K562 (cell line): ENCODE data around the gene TSPOAP1. TPM values are rescaled to one million over a fixed set of nuclear protein-coding genes. Genes with fewer than 3 reads are reported as not detected.

Experiments used
- ATAC-seq: fragments of 200-7000 bp; cut with Tn5 transposase; 3 replicates; pipeline ENCODE4 v1.9.1; 2020; ENCODE audit warnings: moderate library complexity
- BruUV-seq: library from RNA; stranded (reverse); fragments of 400-500 nt; replicated peaks from 2 replicates; lab custom pipeline; 2021; lab: Mats Ljungman, UMichigan
- CTCF ChIA-PET: fragments of 300-600 bp; formaldehyde crosslinking; extraction: SDS; loops from one replicate; lab custom pipeline; 2021; ENCODE audit warnings: low intra/inter-chr PET ratio; lab: Yijun Ruan, JAX
- POLR2A ChIA-PET: fragments of 300-600, 350-650 bp; sonication (Branson Sonifier 250); formaldehyde crosslinking; extraction: SDS; loops from one replicate; lab custom pipeline; 2021; ENCODE audit warnings: antibody characterized with exemption, inconsistent platforms; lab: Yijun Ruan, JAX
- DNase-seq, 4 experiments: peaks; one replicate each; pipeline versions ENCODE4 v3.0.0 to v3.0.0-alpha.2; 2011 to 2018; ENCODE audit warnings: low spot score in 3 of 4, mixed read lengths in 3 of 4; ENCODE audit errors: extremely low read depth in 1 of 4
- FAIRE-seq: peaks from 2 replicates; lab custom pipeline; 2011; peaks lifted over from hg19 to GRCh38; lab: Jason Lieb, UNC
- H2AFZ ChIP-seq: 2 replicates; pipeline ENCODE4 v1.6.0; 2011; ENCODE audit warnings: low read depth, low read length, control low read depth, inconsistent platforms
- H3K27ac ChIP-seq: fragments of 200-600 bp; 3 replicates; pipeline ENCODE4 v1.8.0; 2011; ENCODE audit warnings: low read depth, mild to moderate bottlenecking, control low read depth, inconsistent platforms, low read length, moderate library complexity, mixed read lengths; ENCODE audit errors: extremely low read depth
- H3K27me3 ChIP-seq, 2 experiments: fragments of 300-600 bp in 1 of 2; 2 replicates in 1 of 2; 3 replicates in 1 of 2; pipeline versions ENCODE4 v1.6.0 to v1.8.0; 2011; ENCODE audit warnings: inconsistent platforms in 2 of 2, low read length in 2 of 2, mild to moderate bottlenecking in 1 of 2, mixed read lengths in 1 of 2, moderate library complexity in 1 of 2; ENCODE audit not compliant: control insufficient read depth in 2 of 2, insufficient read depth in 2 of 2
- H3K36me3 ChIP-seq: fragments of 300-600 bp; 3 replicates; pipeline ENCODE4 v1.8.0; 2011; ENCODE audit warnings: mild to moderate bottlenecking, low read length, inconsistent platforms; ENCODE audit not compliant: control insufficient read depth, insufficient read depth
- H3K4me1 ChIP-seq, 2 experiments: fragments of 200-600 bp in 1 of 2; replicated peaks in 1 of 2; 2 replicates in 1 of 2; 3 replicates in 1 of 2; pipeline versions ENCODE4 v1.5.1 to v1.8.0; 2011; ENCODE audit warnings: inconsistent platforms in 2 of 2, low read length in 2 of 2, mild to moderate bottlenecking in 1 of 2, mixed read lengths in 1 of 2, moderate library complexity in 1 of 2; ENCODE audit not compliant: control insufficient read depth in 2 of 2, insufficient read depth in 2 of 2
- H3K4me2 ChIP-seq: 2 replicates; pipeline ENCODE4 v1.6.1; 2011; ENCODE audit warnings: low read length, control low read depth, inconsistent platforms, mixed read lengths; ENCODE audit not compliant: insufficient read depth
- H3K4me3 ChIP-seq: fragments of 200-600 bp; sonication (generic), shearing (Covaris generic); 2 replicates; pipeline ENCODE4 v1.5.1; 2016; ENCODE audit warnings: control low read depth, inconsistent platforms
- H3K79me2 ChIP-seq: fragments of 200-600 bp; 3 replicates; pipeline ENCODE4 v1.8.0; 2011; ENCODE audit warnings: low read length, inconsistent platforms; ENCODE audit not compliant: control insufficient read depth, insufficient read depth
- H3K9ac ChIP-seq, 2 experiments: 2 replicates each; pipeline versions ENCODE4 v1.6.0 to v1.6.1; 2011; ENCODE audit warnings: low read depth in 2 of 2, low read length in 2 of 2, control low read depth in 1 of 2, inconsistent platforms in 1 of 2, mild to moderate bottlenecking in 1 of 2, mixed read lengths in 1 of 2; ENCODE audit not compliant: insufficient read depth in 1 of 2
- H3K9me1 ChIP-seq: one replicate; pipeline ENCODE4 v1.6.0; 2011; ENCODE audit warnings: inconsistent platforms, mild to moderate bottlenecking, low read length, moderate library complexity; ENCODE audit not compliant: control insufficient read depth, insufficient read depth
- H3K9me3 ChIP-seq: replicated peaks from 2 replicates; pipeline ENCODE4 v1.5.1; 2011; ENCODE audit warnings: low read depth, low read length, inconsistent platforms; ENCODE audit not compliant: control insufficient read depth, insufficient read depth
- H4K20me1 ChIP-seq: replicated peaks from 2 replicates; pipeline ENCODE4 v1.6.1; 2011; ENCODE audit warnings: low read length, inconsistent platforms, mixed read lengths; ENCODE audit not compliant: control insufficient read depth, insufficient read depth
- BDP1 ChIP-seq: IDR thresholded peaks from 3 replicates; pipeline ENCODE4 v1.6.1; 2011; ENCODE audit not compliant: insufficient read length, insufficient read depth
- FOXA1 ChIP-seq: fragments of 450-650 bp; IDR thresholded peaks from 2 replicates; pipeline ENCODE4 v1.6.1; 2016; ENCODE audit warnings: mild to moderate bottlenecking, borderline replicate concordance
- FUS ChIP-seq: fragments of 200-400 bp; formaldehyde crosslinking; optimal IDR thresholded peaks from 2 replicates; pipeline ENCODE3; 2017; ENCODE audit warnings: low read depth, low read length
- KDM1A ChIP-seq, 2 experiments: fragments of 450-650 bp; IDR thresholded peaks; 2 replicates each; pipeline ENCODE4 v1.6.1; 2016; ENCODE audit warnings: mild to moderate bottlenecking in 2 of 2
- KDM5B ChIP-seq: fragments of 200-600 bp; sonication (generic); IDR thresholded peaks from 2 replicates; pipeline ENCODE4 v1.6.1; 2012; ENCODE audit warnings: low read depth, mild to moderate bottlenecking, moderate library complexity, low read length, control low read depth, inconsistent platforms; ENCODE audit not compliant: insufficient replicate concordance
- LCOR ChIP-seq: sonication (generic); formaldehyde crosslinking; IDR thresholded peaks from 2 replicates; pipeline ENCODE4 v1.8.0; 2022; ENCODE audit warnings: mild to moderate bottlenecking, missing genetic modification reagents
- LEF1 ChIP-seq: fragments of 450-650 bp; IDR thresholded peaks from 2 replicates; pipeline ENCODE4 v1.6.1; 2016; ENCODE audit warnings: mild to moderate bottlenecking
- MCM7 ChIP-seq, 2 experiments: fragments of 450-650 bp; IDR thresholded peaks; 2 replicates each; pipeline ENCODE4 v1.6.1; 2016 to 2018
- MEF2D ChIP-seq: conservative IDR thresholded peaks from 2 replicates; pipeline ENCODE4 v1.6.1; 2016; ENCODE audit warnings: low read depth, missing genetic modification characterization, missing compliant biosample characterization
- PTBP1 ChIP-seq: fragments of 200-400 bp; formaldehyde crosslinking; IDR thresholded peaks from 2 replicates; pipeline ENCODE4 v1.6.1; 2017; ENCODE audit warnings: low read depth, low read length
- SMAD4 ChIP-seq: fragments of 250-450 bp; sonication (Bioruptor Pico); conservative IDR thresholded peaks from 2 replicates; pipeline ENCODE4 v1.8.0; 2021; ENCODE audit warnings: inconsistent platforms, mild to moderate bottlenecking, moderate library complexity
- SRF ChIP-seq, 2 experiments: fragments of 250-450, 450-650 bp in 1 of 2; sonication (Bioruptor Pico) in 1 of 2; sonication (generic) in 1 of 2; formaldehyde crosslinking; IDR thresholded peaks; 2 replicates each; pipeline versions ENCODE4 v1.5.0 to v1.5.1; 2020 to 2022; ENCODE audit warnings: mild to moderate bottlenecking in 1 of 2, missing genetic modification reagents in 1 of 2
- ZFX ChIP-seq: sonication (generic); formaldehyde crosslinking; IDR thresholded peaks from 2 replicates; pipeline ENCODE4 v1.8.0; 2022; ENCODE audit warnings: mild to moderate bottlenecking, missing genetic modification reagents, moderate library complexity
- ZNF133 ChIP-seq: fragments of 250-450 bp; sonication (Bioruptor Pico); IDR thresholded peaks from 2 replicates; pipeline ENCODE4 v1.4.0; 2020; ENCODE audit warnings: mild to moderate bottlenecking
- ZNF444 ChIP-seq: fragments of 250-450 bp; sonication (Bioruptor Pico); IDR thresholded peaks from 2 replicates; pipeline ENCODE4 v1.4.0; 2020; ENCODE audit warnings: mild to moderate bottlenecking, moderate library complexity
- ZNF785 ChIP-seq: fragments of 250-450 bp; sonication (Bioruptor Pico); IDR thresholded peaks from 2 replicates; pipeline ENCODE4 v1.4.0; 2020; ENCODE audit warnings: mild to moderate bottlenecking
- WGBS: fragments of 100-300 bp; shearing (Covaris generic); methylation state at CpG from one replicate; pipeline ENCODE4 v1.1.6; 2016; ENCODE audit warnings: low coverage, mixed read lengths; ENCODE audit not compliant: insufficient coverage; ENCODE audit errors: missing lambda C conversion rate; 5-methylcytosine and 5-hydroxymethylcytosine counted together
- in situ Hi-C: fragments of 300-500 bp; cut with MboI; formaldehyde crosslinking; loops from 4 replicates; pipeline ENCODE4 v1.15.0; 2018; ENCODE audit warnings: inconsistent platforms, mixed read lengths
- intact Hi-C: fragments of 100-400 bp; cut with micrococcal nuclease; formaldehyde crosslinking; loops from 2 replicates; pipeline ENCODE4 v1.14.2; 2022
- polyA plus RNA-seq, 8 experiments: library from polyadenylated mRNA; depleted of rRNA in 4 of 8; stranded (reverse) in 5 of 8; unstranded in 3 of 8; fragments of >200 nt; fragmentation: Nextera tagmentation in 2 of 8; fragmentation: Illumina TruSeq in 1 of 8; extraction: Ambion mirVana in 2 of 8; extraction: Trizol in 1 of 8; gene quantifications; 2 replicates each; pipeline versions ENCODE4 v1.2.1 to v1.2.3, GENCODE V29; 2011 to 2014; ENCODE audit warnings: inconsistent platforms in 1 of 8, missing spikeins in 1 of 8
- total RNA-seq, 7 experiments: library from RNA; depleted of rRNA in 6 of 7; stranded (reverse); fragments of >200 nt in 6 of 7; fragmentation: Illumina TruSeq in 2 of 7; extraction: Trizol in 2 of 7; gene quantifications; 2 replicates each; pipeline versions ENCODE4 v1.2.1 to v1.2.3, GENCODE V29; 2011 to 2021; ENCODE audit warnings: low replicate concordance in 1 of 7
- TF ChIP-seq, protein P1 (sequence below), 2 experiments: IDR thresholded peaks; 2 replicates each; pipeline ENCODE4 v1.6.1; 2012; ENCODE audit warnings: improper control_type of control experiment in 2 of 2, low read depth in 2 of 2, low read length in 2 of 2, borderline replicate concordance in 1 of 2
- TF ChIP-seq, protein P2 (sequence below): fragments of 150-350 bp; conservative IDR thresholded peaks from 2 replicates; pipeline ENCODE4 v1.6.1; 2014; ENCODE audit warnings: low read length

TSPOAP1 gene
- total and polyA plus RNA-seq, 9 of the 15 experiments (the other 6 are each of a cell fraction or from before 2014, with no cell fraction given) = 0.87 to 3.9 (median 1.8) TPM; not detected in 2

DNA sequence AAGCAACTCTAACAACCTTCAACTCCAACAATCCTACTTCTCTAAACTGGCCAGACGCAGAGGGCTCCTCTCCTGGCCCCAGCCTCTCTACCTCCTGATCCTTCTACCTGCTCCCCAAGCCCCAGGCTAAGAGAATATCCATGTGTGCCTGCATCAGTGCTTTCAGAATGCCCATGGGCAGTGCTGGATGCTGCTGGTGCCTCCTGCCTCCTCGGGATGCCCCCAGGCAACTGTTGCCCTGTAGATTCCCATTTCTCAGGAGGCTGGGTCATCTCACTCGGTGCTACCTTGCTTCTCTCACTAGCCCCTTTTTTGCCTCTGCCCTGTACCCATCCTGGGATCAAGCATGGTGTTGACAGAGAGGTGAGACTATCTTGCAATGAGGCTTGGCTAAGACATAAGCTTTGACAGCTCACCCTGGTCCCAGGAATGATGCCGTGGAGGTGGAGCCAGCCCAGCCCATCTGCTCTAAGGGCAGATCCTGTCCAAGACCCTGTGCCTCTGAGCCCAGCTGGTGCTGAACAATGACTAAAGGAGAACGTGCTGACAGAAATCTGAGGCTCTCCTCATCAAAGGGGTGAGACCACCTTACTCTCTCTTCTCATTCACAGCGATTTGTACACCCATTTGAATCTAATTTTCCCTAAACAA, 42.8 kb upstream of the TSPOAP1 start:
- DNase-seq (no peak), ATAC-seq (no peak)
- ChIA-PET CTCF (no interaction called here), POLR2A (interaction anchor here (1.4 kb wide), 1 partner anchor 19 kb away, joined by 4 read pairs; the partner anchor contains the start of gene SUPT4H1)
- Histone ChIP-seq H3K9me1 (no peaks in the 10 kb centered on the region), H3K9me3 (no peaks in the 10 kb centered on the region), H2AFZ (no peak overlapping the region), H3K4me2 (no peak overlapping the region), H3K4me3 (no peak overlapping the region), H4K20me1 (no peaks in the 10 kb centered on the region), H3K79me2 (no peaks in the 10 kb centered on the region), H3K4me1 (peaks cover 6 to 10% of the 10 kb centered on the region in 2 experiments; a peak in 3 of 5 replicates)
- BruUV-seq = no TSS peak
- intact Hi-C loops = no loop called here
- TF ChIP-seq, protein P1, sequence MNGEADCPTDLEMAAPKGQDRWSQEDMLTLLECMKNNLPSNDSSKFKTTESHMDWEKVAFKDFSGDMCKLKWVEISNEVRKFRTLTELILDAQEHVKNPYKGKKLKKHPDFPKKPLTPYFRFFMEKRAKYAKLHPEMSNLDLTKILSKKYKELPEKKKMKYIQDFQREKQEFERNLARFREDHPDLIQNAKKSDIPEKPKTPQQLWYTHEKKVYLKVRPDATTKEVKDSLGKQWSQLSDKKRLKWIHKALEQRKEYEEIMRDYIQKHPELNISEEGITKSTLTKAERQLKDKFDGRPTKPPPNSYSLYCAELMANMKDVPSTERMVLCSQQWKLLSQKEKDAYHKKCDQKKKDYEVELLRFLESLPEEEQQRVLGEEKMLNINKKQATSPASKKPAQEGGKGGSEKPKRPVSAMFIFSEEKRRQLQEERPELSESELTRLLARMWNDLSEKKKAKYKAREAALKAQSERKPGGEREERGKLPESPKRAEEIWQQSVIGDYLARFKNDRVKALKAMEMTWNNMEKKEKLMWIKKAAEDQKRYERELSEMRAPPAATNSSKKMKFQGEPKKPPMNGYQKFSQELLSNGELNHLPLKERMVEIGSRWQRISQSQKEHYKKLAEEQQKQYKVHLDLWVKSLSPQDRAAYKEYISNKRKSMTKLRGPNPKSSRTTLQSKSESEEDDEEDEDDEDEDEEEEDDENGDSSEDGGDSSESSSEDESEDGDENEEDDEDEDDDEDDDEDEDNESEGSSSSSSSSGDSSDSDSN (IDR thresholded peaks at IDR 0.05; ENCODE audit: borderline replicate concordance in 1 of 2, low read depth in 2 of 2, low read length in 2 of 2) = no peak
- TF ChIP-seq KDM5B (no peak), ZNF444 (CRISPR knock-in tag) (no peak), ZNF785 (CRISPR knock-in tag) (no peak), FUS (no peak), LEF1 (no peak), KDM1A (IDR thresholded peaks at IDR 0.05) (no peak), ZFX (CRISPR knock-in tag) (no peak), BDP1 (no peak), ZNF133 (CRISPR knock-in tag) (no peak), PTBP1 (no peak), SMAD4 (CRISPR knock-in tag) (no peak), MCM7 (IDR thresholded peaks at IDR 0.05) (no peak), SRF (CRISPR knock-in tag; IDR thresholded peaks at IDR 0.05) (no peak), LCOR (no peak), MEF2D (tag) (no peak), FOXA1 (no peak)
- TF ChIP-seq, protein P2, sequence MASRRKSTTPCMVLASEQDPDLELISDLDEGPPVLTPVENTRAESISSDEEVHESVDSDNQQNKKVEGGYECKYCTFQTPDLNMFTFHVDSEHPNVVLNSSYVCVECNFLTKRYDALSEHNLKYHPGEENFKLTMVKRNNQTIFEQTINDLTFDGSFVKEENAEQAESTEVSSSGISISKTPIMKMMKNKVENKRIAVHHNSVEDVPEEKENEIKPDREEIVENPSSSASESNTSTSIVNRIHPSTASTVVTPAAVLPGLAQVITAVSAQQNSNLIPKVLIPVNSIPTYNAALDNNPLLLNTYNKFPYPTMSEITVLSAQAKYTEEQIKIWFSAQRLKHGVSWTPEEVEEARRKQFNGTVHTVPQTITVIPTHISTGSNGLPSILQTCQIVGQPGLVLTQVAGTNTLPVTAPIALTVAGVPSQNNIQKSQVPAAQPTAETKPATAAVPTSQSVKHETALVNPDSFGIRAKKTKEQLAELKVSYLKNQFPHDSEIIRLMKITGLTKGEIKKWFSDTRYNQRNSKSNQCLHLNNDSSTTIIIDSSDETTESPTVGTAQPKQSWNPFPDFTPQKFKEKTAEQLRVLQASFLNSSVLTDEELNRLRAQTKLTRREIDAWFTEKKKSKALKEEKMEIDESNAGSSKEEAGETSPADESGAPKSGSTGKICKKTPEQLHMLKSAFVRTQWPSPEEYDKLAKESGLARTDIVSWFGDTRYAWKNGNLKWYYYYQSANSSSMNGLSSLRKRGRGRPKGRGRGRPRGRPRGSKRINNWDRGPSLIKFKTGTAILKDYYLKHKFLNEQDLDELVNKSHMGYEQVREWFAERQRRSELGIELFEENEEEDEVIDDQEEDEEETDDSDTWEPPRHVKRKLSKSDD = no peak
- TF ChIP-seq, all 486 proteins: peak for 0
- in situ Hi-C loops = no loop called here
- 23% methylated on average over 6 of the region's 6 CpGs for WGBS
- no peak for FAIRE-seq
- no peaks in the 10 kb centered on the region for H3K36me3 ChIP-seq
- H3K27ac ChIP-seq = no peak overlapping the region
- H3K9ac ChIP-seq = 0 out of 4 replicates have a peak overlapping the region, but pooled peaks of 1 of the 2 experiments have one; percentile 18
- H3K27me3 ChIP-seq = no peaks in the 10 kb centered on the region
